GM21515 (cell line): ENCODE measurements around the gene DNAJC4.

ENCODE experiments used
- ATAC-seq: cut with Tn5 transposase; IDR thresholded peaks from one replicate; pipeline ENCODE4 v1.9.1; 2021; ENCODE audit not compliant: unreplicated experiment

The DNAJC4 gene, protein sequence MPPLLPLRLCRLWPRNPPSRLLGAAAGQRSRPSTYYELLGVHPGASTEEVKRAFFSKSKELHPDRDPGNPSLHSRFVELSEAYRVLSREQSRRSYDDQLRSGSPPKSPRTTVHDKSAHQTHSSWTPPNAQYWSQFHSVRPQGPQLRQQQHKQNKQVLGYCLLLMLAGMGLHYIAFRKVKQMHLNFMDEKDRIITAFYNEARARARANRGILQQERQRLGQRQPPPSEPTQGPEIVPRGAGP

DNA sequence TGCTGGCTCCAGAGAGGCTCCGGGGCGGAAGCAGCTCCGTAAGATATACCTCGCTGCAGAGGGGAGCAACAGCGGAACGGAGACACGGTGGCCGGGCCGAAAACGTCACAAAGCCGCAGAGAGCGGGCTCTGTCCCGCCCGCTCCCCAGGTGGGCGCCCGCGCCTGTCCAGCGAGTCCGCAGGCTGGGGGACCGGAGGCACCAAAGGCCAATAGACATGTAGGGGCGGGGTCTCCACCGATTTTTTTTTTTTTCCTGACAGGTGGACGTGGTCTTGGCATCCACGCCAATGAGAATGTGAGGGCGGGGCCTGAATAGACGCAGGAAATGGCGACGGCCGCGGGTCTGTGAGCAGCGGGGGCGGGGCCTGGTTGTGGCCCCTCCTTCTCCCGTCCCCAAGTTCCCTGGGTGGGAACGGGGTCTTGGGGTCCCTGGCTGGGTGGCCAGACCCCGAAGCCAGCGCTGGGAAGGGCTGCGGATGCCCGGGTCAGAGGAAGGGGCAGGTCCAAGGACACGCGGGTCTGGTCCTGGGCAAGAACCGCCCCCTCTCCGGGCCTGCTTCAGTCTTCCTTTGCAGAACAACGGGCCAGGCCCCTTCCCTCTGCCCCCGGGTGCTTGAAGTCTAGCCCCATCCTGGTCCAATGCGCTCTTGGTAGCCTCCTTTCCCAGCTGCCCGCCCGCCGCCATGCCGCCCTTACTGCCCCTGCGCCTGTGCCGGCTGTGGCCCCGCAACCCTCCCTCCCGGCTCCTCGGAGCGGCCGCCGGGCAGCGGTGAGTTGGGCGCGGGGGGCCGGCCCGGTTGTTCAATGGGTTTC lies at the start of gene DNAJC4:
Gene DNAJC4, plus strand, starts transcription at position 378 of the 814 bp plus-strand sequence. Its CDS starts 307 bp downstream, at position 685.
- peak; percentile 33 for ATAC-seq

DNA sequence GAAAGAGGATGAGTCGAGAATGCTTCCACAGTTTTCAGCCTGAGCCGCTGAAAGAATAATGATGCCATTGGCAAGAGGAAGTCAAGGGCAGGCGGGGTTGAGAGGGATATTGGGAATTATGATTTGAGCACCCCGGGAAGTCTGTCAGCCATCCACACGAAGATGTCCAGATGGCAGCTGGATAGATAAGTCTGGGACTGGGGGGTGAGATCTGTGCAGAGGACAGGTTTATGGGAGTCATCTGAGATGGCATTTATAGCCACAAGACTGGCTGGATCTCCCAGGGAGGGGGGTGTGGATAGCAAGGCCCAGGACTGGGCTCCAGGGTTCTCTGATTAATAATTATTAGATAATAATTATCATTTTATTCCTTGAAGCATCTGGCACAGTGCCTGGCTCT lies 49.5 kb upstream of the DNAJC4 start:
- no peak for ATAC-seq

DNA sequence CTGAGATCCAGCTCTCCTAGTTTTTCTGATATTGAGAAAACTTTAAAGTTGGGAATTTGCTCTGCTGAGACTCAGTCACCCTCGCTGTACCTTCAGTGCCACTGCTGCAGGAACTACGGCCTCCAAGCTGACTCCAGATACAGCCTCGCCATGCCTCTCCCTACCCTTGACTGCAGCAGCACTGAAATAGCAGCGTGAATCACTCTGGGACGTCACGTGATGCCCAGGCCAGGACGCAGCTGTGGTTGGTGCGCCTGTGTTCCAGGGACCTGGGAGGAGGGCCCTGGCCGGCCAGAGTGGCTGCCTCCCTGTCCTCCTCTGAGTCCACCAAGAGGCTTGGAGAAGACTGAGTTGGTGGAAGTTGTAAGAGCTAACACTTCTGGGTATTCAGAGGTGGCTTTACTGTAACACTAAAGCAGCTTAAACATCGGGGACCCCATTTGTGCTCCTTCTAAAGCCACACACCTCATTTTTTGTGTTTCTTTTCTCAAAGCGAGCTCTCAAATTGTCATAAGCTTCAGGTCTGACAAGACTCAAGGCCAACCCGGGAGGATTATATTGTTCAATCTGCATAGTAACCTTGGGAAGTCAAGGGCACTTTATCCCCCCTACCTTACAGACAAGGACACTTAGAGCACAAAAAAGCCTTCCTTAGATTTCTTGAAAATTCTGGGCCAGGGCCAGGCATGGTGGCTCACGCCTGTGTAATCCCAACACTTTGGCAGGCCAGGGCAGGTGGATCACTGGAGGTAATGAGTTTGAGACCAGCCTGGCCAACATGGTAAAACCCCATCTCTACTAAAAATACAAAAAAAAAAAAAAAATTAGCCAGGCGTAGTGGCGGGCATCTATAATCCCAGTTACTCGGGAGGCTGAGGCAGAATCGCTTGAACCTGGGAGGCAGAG lies 48.6 kb upstream of the DNAJC4 start:
- ATAC-seq: no peak

DNA sequence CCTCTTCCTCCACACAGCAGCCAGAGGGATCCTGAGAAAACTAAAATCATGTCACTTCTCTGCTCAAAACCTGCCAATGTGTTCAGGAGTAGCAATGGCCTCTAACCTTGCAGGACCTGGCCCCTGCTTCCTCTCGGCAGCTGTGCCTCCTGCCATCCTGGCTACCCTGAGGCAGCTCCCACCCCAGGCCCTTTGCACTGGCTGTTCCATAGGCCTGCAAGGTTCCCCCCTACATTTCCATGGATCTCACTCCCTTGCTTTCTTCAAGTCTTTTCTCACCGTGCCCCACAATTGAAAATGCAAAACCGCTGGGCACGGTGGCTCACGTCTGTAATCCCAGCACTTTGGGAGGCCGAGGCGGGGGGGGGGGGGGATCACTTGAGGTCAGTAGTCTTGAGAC lies 46.5 kb upstream of the DNAJC4 start:
- ATAC-seq: no peak

DNA sequence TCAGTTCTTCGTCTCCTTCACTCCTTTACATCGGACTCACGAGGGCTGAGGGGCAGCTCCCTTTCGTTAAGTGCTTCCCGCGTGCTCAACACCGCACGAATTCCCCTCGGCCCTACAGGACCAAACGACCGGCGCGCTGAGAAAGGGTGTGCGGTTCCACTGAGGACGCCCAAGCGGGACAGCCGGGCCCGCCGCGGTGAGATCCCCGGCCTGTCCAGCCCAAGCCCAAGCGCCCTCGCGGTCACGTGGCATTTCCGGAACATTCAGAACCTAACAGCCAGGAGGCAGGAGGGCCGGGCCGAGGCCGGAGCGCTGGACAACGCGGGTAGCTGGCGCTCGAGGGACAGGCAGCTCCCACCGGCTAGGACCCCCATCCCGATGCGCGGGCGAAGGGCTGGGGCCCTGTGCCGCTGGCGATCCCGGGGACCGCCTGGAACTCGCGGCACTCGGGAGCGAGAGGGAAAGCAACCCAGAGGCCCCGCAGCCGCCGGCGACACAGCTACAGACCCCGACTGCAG lies 45.1 kb upstream of the DNAJC4 start:
- ATAC-seq: peak; percentile 24

DNA sequence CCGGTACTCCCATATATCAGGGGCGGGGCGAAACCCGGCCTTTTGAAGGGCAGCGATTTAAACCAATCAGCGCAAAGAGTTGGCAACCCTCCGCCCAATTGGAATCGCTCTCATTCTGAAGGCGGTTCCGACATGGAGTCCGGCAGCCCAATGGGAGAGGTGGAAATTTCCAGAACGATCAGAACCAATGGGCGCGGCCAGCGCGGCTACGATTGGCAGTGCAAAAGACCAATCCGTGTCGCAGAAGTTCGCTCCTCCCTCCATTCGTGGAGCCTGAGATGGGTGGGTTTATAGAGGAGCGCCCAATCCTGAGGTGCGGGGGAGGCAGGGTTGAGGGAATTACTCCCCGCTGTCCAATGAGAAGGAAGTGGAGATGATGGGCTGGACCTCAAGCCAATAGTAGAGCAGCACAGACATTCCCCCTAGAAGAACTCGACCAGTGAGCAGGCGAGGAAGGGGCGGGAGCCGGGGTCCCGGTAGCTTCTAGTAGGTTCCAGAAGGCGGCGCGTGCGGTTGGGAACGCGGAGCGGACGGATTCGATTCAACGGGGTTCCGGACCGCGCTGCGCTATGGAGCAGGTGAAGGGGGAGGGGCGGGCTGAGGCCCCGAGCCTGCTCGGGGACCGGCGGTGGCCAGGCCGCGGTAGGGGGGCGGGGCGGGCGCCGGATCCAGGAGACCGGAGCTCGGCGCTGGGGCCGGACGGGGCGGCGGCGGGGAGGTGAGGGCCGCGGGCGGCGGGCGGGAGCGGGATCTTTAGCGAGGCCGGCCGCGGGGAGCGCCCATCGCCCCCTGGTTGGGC lies 44.5 kb upstream of the DNAJC4 start, which contains the start of gene STIP1:
Gene STIP1, plus strand, starts transcription at position 479 of the 799 bp plus-strand sequence. Its CDS starts 91 bp downstream, at position 570.
- ATAC-seq: peak; percentile 83

DNA sequence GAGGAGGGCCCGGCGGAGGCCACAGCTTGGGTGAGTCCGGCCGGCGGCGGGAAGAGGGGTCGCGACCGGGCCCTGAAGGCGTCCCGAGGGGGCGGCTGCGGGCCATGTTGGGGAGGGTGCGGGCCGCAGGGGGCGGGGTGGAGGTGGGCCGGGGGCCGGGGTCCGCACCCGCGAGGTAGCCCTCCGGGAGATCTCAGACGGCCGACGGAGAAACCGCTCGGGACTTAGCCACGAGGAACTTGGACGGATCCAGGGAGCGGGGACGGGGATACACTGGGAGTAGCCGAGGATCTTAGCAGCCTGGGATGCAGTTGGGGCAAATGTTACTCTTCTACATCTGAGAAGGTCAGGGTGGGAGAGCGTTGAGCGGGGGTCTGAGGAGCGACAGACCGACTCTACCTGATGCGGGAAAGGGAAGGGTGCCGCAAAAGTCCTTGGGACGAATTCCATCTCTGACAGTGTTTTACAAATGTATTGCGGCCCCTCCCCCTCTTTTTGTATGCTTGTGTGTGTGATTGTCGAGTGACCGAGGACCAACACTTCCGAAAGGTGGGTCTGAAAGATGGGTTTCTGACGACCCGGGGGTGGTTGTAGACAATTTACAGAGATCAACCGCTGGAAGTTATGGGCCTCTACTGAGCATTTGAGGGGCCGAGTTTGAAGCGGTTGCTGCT lies 43.7 kb upstream of the DNAJC4 start:
- no peak for ATAC-seq

DNA sequence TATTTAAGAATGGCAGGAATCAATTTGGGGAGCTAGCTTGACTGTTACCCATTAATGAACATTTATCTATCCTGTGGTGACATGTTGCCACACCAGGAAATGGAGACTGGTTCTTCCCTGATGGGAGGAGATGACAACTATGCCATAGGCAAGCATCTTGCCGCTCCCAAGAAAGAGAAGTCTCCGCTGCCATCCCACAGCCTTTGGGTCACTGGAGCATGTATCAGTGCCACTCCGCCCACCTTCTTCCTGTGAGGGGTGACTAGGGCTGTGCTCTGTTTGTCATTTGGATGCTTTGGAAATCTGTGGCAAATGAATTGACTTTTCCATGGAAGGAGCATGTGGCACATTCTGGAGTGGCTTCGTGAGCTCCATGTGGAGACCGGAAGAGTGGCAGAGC lies 37.9 kb upstream of the DNAJC4 start:
- ATAC-seq: no peak

DNA sequence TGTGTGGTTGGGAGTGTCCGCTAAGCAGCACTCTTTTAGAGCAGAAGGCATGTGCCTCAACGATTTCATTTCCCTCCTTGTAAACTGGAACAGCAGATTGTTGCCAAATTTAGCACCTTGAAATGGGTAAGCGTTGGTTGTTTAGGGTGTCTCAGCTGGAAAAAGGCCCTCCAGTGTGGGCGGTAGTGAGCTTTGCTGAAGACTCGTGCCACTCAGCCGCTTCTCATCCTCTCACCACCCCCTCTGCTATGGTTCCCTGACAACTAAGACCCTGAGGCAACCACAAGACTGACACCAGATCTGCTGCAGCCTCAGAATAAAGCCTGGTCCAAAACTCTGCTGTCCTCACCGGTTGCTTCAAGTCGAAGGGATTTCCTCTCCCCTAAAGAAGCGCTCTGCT lies 33.7 kb upstream of the DNAJC4 start:
- ATAC-seq: no peak

DNA sequence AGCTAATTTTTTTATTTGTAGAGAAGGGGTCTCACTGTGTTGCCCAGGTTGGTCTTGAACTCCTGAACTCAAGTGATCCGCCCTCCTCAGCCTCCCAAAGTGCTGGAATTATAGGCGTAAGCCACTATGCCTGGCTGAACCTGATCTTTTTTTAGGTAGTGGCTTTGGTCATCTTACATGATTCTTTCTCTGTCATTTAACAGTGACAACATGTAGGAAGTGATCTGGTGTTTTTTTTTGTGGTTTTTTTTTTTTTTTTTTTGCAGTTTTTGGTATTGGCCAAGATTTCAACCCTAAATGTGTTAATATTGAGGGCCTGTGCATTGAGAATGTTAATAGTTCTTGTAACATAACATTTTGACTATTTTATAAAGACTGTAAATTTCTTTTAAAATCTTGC lies 31.8 kb upstream of the DNAJC4 start:
- no peak for ATAC-seq

DNA sequence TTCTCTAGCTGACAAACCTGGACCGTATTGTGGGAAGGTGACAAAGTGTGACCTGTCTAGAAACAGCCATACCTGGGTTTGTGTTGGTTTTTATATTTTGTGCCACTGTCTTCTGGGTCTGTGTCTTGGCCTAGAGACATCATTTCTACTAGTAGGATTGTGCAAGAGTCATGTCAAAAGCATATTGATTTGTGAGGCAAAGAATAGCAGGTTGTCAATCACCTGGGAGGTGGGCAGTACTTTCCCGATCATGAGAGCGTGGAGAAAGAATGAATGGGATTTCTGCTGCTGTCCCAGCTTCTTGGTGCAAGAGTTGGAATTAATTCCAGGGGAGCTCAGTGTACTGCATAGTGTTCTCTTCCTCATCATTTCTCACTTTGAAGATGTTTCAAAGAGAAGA lies 28.8 kb upstream of the DNAJC4 start:
- no peak for ATAC-seq

DNA sequence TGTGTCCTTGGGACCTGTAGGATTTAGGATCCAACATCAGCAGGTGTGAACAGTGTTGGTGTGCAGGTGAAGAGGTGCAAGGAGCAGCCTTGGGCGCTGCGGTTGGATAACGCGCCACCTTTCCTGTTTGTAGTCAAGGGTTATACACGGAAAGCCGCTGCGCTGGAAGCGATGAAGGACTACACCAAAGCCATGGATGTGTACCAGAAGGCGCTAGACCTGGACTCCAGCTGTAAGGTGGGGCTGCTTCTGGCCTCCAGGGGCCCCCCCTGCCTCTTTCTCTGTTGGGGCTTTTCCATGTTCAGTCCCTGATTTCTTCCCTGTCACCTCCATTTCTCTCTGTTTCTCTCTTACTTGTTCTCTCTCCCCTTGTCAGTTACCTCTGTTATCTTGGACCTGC lies 27.4 kb upstream of the DNAJC4 start:
- no peak for ATAC-seq

DNA sequence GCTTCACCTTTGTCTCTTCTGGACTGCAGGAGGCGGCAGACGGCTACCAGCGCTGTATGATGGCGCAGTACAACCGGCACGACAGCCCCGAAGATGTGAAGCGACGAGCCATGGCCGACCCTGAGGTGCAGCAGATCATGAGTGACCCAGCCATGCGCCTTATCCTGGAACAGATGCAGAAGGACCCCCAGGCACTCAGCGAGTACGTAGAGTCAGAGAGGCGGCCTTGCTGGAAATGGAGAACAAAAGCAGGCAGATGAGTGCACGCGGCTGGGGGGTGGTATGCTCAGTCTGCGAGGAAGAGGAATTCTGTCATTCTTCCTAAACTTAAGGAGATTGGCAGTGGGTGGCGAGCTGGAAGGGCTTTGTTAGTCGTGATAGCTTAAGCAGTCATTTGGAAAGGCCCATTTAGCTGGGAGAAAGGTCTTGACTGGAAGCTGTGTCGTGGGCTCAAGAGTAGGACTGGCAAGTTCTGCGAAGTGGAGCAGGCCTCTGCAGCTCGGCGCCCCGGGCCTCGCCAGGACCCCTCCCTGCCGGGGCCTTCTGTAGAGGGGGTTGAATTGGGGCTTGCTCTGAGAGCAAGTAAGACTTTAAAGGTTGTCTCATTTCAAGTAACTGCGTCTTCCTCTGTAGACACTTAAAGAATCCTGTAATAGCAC lies 26.8 kb upstream of the DNAJC4 start:
- no peak for ATAC-seq

DNA sequence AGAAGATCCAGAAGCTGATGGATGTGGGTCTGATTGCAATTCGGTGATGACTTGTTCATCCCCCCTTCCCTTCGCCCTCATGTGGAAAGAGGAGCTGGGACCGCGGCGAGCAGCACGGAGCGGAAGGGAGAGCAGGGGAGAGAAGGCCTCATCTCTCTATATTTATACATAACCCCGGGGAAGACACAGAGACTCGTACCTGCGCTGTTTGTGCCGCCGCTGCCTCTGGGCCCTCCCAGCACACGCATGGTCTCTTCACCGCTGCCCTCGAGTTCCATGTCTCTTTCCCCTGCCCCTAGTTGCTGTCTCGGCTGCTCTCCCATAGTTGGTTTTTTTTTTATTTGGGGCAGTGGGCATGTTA lies 26.3 kb upstream of the DNAJC4 start:
- ATAC-seq: no peak

DNA sequence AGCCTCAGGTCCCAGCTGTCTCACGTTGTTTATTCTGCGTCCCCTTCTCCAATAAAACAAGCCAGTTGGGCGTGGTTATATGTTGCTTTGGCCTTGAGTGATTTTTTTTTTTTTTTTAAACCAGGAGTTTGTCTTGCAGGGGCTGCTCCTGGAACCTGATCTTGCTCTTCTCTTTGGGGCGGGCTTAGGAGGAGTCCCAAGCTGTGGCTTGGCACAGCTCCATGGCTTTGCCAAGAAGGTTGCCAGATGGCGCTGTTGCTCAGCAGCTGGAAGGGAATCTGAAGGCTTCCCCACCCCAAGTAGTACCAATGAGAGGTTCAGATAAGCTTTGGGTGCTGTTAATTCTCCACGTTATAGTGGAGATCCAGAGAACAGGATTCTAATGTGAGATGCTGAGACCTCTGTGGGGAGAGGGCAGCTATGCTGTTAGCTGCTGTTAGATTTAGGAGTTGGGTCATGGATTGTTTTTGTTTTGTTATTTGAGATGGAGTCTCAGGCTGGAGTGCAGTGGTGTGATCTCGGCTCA lies 25.8 kb upstream of the DNAJC4 start:
- no peak for ATAC-seq

DNA sequence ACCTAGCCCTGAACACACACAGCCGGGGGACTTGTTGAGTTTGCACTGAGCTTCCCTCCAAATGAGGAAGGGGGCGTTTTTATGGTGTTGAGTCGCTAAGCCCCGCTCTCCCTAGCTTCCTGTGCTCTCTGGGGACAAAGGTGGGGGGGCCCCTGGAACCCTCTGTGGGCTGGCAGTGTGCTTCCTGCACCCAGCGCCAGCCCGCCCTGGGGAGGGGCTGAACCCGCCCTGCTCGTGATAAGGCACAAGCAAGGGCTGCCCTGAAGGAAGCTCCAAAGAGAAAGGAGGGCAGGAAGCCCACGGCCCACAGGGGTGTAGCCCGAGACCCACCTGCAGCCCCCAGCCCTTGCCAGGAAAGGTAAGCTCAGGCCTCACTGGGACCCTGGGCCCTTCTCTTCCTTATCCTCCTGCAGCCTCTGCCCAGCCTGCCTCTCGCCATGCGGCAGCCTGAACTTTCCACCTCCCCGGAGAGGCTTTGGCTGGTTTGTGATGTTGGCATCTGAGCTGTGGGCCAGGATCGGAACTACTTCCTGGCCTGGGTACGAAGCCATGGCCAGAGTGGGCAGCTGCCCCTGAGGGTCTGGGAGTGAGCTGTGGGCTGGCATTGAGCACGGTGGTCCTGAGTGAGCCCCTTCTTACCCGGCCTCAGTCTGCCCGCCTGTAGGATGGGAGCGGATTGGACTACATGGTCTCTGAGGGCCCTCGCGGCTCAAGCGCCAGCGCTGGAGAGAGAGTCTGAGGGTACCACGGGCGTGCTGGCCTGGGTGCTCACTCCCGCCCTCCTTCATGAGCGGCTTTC lies 23.7 kb upstream of the DNAJC4 start, which contains the start of gene FERMT3:
Gene FERMT3, plus strand, starts transcription at position 265 of the 799 bp plus-strand sequence. CDS start 644 bp downstream, outside the sequence.
- ATAC-seq: no peak

DNA sequence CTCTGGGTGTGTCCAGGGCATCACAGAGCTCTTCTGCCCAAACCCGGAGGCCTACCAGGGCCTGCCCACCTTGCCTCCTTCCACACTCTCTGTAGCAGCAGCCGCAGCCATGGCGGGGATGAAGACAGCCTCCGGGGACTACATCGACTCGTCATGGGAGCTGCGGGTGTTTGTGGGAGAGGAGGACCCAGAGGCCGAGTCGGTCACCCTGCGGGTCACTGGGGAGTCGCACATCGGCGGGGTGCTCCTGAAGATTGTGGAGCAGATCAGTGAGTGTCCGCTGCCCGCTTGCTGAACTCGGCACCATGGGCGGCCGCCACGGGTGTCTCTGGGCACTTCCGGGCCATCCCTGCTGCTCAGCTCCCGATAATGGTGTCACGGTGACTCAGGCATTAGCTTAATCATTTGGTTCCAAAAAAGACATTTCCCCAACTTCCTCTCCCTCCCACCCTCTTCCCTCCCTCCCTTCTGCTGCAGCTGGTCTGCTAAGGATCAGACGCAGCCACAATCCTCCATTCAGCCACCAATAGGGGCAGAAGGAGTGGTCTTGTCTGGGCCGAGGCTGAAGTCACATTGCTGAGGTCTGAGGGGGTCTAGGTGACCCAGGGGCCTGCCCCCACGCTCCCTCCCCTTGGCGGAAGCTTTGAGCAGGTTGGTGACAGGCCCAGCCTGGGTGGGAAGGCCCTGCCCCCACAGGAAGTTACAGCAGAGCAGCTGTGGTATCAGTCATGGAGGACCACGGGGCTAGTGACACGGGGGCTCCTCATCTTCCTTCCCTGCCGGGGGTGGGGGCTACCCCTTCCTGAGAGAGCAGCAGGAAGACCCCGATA lies 22.9 kb upstream of the DNAJC4 start:
- peak; percentile 45 for ATAC-seq
